ENCODE data around the gene MAMDC4.
A peak's percentile ranks its signal among the peaks of the same experiment; 100 is the strongest.
"Not testable (repeated sequence)": the region's sequence is repeated elsewhere in the genome, so short reads cannot be mapped to it uniquely, and the experiment has no call there.

The MAMDC4 gene

DNA sequence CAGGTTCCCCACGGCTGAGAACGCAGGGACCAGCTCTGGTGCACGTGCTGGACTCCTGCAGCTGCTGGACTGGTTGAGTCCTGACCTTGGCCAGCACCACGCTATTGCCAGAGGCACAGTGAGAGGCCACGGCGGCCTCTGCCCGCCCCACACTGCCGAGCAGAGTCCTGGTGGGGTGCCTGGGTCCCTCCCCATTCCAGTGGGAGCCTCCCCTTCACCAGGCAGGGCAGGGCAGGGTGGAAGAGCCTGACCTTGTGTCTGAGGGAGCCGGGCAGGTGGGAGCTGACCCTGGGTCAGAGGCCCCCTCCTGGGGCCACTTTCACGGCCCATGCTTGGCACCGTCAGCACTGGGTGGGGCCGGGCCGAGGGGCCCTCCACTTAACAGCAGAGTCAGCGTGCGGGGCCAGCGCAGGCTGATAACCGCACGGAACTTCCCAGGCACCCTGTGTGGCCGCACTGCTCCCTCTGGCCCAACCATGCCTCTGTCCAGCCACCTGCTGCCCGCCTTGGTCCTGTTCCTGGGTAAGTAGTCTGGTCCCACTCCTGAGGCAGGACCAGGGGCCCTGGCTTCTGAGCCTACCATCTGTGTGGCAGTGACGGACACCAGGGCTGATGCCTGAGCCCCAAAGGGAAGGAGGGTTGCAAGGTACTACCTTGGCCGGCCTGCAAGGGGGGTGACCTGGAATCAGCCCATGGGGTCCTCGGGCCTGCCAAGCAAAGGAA is at the start of gene MAMDC4:
Gene MAMDC4 (plus strand): TSS at position 406 of the 723 bp plus-strand sequence. CDS start 71 bp downstream, at position 477.
- DNase-seq, result no peak

DNA sequence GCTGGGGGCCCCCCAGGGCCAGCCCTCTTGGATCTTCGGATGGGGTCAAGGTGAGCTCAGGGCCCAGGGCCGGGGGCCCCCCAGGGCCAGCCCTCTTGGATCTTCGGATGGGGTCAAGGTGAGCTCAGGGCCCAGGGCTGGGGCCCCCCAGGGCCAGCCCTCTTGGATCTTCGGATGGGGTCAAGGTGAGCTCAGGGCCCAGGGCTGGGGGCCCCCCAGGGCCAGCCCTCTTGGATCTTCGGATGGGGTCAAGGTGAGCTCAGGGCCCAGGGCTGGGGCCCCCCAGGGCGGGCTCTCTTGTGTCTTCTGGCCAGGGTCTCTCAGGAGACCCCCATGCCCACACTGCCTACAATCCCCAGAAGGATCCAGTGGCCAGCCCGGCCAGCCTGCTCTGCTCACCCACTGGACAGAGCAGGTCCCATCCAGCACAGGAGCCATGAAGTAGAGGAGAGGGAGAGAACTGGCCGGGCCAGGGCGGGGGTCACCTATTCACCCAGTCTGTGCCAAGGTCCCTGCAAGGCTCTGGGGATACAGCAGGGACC is 49.1 kb upstream of the MAMDC4 start:
- DNase-seq, result not testable (repeated sequence)

DNA sequence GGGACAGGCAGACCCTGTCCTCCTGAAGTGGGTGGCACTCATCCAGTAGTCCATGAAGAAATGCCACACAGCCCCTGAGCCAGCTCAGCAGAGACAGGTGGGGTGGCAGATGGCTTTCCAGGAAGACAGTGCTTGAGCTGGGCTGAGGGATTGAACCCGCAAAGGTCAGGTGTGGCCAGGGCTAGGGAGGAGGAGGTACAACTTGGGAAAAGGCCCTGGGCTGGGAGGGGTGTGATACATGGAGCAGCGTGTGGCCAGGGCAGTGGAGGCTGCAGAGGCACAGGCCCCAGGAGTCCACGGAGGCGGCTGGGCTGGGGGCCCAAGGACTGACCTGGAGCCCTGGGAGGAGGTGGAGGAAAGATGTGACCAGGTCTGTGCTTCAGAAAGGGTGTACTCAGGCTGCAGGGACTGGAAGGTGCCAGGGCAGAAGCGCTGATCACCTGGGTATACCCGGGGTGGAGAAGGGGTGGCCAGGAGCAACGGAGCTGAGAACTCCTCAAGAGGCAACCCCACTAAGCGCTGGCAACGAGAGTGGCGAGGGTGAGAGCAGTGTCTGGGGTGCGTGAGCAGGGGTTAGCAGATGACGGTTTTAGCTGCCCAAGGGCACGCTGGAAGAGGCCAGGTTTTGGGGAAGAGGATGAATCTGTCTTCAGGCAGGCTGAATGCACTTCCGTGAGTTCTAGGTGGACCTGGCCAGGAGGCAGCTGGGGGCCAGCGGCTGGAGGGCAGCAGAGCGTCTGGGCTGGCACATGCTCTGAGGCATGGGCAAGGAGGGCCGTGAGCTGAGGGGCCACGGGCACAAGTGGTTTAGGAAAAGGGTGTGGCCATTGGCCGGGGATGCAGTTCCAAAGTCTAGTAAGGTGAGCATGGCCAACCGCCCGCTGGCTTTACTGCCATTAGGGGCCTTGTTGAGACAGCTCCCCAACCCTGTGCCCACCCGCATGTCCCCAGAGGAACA is 48.3 kb upstream of the MAMDC4 start:
- no peak for DNase-seq

DNA sequence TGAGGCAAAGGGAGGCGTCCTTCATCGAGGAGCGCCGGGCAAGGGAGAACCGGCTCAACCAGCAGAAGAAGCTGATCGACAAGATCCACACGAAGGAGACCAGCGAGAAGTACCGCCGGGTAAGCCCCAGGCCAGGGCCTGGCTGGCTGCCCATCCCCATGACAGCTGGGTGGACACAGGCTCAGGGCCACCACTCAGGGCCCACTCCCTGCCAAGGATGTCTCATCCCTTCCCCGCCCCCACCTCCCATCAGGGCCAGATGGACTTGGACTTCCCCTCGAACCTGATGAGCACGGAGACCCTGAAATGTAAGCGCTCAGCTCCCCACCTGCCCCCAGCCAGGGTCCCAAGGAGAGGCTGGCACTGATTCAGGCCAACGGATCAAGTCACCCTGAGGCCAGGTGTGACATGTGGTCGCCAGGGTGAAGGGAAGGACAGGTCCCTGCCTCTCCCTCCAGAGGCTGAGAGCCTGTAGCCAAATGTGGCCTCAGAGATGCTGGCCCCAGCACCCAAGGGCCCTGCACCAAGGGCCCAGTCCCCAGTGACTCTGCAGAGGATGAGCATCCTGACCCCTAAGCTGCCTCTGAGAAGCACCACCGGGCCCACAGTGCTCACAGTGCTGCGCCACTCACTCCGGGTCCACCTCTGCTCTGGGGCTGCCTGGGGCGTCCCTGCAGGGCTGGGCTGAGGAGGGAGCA is 47.5 kb upstream of the MAMDC4 start:
- DNase-seq, result no peak

DNA sequence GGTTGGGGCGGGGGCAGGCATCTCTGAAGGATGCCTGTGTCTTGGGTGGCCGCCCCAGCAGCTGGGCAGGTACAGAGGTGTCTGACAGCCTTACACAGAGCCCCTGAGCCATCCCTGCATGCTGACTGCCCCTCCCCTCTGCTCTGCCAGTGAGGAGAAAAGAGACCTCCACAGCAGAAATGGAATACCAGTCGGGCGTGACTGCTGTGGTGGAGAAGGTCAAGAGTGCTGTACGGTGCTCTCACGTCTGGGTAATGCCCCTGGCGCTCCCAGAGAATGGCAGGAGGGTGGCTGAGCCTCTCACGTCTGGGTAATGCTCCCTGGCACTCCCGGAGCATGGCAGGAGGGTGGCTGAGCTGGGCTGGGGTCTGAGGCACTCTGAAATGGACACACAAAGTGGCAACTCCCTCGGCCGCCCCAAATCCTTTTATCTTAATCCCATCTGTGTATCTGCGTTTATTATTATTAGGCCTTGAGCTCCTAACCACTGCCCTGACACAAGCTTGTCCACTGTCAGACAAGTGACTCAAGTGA is 46.9 kb upstream of the MAMDC4 start:
- DNase-seq, result no peak

DNA sequence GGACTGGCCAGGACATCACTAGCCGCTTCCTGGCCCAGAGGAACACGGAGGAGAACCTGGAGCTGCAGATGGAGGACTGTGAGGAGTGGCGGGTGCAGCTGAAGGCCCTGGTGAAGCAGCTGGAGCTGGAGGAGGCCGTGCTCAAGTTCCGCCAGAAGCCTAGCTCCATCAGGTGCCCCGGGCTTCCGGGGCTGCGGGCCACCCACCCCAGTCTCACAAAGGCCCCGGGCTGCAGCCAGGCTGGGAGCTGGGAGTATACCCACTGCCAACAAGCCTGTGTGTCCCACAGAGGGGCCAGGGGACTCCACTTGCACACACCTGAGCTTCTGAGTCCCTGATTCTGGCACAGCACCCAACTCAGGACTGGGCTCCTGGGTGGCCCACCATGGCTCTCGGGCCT is 46.1 kb upstream of the MAMDC4 start:
- no peak for DNase-seq

DNA sequence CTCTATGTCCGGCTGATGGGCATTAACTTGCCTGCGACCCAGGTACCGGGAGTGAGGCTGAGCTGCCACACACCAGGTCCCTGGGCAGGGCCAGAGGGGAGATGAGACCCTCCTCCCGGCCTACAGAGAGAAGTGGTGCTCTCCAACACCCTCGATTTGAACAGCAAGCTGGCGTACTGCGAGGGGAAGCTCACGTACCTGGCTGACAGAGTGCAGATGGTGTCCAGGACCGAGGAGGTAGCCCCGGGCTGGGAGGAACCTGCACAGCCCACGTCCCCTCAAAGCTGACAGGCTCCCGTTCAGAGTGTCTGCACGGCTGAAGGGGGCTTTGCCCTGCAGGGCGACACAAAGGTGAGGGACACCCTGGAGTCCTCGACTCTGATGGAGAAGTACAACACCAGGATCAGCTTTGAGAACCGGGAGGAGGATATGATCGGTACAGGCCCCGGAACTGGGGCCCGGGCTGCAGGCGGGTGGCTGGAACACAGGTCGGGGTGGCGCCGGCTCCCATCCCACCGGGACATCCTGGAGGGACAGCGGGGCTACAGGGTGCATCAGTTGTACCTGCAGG is 45.4 kb upstream of the MAMDC4 start:
- DNase-seq, result no peak

DNA sequence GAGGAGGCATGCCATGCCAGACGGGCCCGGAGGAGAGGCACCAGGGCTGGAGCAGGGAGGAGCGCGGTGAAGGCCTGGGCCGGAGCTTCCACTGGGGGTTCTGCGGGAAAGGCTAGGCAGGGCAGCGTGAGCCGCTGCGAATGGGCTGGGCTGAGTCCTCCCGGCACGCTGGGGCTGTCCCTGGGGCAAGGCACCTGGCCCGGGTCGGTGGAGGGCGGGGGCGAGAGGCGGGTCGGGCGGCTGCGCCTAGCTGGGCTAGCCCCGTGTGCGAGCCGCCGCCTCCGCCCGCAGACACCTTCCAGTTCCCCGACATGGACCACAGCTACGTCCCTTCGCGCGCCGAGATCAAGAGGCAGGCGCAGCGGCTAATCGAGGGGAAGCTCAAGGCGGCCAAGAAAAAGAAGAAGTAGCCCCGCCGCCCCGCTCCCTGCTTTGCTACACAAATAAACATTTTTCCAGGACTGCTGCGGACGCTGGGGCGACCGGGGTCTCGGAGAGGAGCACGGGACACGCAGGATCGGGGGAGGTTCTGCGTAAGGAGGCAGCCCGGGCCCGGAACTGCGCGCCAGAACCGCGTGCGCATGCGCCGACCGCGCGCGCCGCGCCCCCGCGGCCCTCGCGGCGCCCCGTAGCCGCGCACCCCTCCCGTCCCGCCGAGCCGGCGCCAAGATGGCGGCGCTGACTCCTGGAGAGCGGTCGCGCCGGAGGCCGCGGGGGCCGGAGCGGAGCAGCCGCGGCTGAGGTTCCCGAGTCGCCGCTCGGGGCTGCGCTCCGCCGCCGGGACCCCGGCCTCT is 44.7 kb upstream of the MAMDC4 start, which contains the start of gene RABL6:
Gene RABL6 (plus strand): TSS at position 668 of the 794 bp plus-strand sequence. CDS start 249 bp downstream, outside the sequence.
- DNase-seq, result peak; percentile 18

DNA sequence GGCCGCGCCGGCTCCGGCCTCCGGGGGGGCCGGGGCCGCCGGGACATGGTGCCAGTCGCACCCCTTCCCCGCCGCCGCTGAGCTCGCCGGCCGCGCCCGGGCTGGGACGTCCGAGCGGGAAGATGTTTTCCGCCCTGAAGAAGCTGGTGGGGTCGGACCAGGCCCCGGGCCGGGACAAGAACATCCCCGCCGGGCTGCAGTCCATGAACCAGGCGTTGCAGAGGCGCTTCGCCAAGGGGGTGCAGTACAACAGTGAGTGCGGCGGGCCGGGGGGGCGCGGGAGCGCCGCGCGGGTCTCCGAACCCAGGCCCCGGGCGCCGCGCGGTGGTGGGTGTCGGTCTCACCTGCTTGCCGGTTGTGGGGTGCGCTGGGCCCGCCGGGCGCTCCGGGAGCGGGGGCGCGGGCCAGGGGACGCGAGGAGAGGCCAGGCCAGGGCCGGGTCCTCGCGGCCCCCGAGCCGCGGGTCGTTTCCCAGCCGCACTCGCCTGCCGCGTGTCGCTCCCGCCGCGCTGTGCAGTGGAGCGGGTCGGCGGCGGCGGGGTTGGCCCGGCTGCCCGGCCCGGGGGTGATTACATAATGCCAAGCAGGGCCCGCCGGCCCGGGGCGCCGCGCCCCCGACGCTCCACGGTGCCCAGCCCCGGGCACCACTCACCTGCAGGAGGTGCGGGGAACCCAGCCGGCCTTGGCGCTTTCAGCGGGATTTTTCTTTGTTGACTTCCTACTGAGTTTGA is 43.9 kb upstream of the MAMDC4 start:
- DNase-seq, result no peak

DNA sequence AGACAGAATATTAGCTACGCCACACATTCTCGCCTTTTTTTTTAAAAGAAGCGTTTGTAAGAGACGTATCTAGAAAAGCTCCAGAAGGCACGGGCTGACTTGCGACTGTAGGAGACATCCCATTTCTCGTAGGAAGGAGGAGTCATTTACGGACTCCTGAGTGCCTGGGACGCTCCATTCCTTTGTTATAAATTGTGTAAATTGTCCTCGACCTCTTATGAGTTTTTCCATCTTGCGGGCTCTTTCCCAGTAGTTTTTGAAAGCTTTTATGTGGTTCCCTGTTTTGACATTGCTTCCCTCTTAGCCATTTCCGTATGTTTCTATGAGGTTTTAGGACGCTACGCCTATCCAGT is 43.4 kb upstream of the MAMDC4 start:
- no peak for DNase-seq

DNA sequence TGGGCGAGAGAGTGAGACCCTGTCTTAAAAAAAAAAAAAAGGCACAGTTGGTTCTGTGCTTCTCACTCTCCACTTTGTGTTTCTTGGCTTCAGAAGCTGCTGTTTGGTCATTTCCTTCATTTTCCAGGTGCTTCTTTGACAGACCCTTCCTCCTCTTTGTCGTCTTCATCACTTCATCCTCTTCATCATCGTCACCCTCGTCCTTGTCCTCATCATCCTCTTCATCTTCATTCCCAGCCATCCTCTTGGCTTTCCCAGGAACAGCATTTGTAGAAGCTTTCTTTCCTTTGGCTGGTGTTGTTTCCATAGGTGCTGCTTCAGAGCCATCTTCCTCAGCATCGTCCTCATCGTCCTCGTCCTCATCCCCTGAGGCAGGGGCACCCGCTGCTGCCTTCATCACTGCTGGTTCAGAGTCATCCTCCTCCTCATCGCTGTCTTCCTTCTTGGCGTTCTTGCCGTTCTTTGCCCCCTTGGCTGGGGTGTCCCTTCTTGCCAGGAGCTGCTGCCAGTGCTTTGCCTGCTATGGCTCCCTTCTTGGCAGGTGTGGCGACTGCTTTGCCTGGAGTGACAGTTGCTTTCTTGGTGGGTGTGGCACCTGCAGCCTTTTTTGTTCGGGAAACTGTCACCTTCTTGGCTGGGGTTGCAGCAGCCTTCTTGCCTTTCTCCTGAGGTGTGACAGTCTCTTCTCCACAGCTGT is 37.3 kb upstream of the MAMDC4 start:
- DNase-seq, result no peak

DNA sequence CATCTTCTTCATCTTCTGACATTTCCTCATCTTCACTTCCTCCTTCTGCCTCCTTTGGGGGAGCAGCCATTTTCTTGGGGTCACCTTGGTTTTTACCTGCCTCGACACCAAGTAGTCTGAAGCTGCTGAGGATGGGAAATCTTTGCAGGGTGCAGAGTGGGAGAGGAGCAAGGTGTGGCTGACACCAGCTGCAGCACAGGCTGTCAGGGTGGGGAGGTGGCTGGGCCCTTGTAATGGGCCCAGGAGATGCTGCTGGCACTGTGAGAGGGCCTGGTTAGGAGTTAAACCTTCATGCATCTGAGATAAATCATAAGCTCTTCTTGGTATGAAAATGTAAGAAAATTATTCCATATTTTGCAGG is 36.7 kb upstream of the MAMDC4 start:
- no peak for DNase-seq

DNA sequence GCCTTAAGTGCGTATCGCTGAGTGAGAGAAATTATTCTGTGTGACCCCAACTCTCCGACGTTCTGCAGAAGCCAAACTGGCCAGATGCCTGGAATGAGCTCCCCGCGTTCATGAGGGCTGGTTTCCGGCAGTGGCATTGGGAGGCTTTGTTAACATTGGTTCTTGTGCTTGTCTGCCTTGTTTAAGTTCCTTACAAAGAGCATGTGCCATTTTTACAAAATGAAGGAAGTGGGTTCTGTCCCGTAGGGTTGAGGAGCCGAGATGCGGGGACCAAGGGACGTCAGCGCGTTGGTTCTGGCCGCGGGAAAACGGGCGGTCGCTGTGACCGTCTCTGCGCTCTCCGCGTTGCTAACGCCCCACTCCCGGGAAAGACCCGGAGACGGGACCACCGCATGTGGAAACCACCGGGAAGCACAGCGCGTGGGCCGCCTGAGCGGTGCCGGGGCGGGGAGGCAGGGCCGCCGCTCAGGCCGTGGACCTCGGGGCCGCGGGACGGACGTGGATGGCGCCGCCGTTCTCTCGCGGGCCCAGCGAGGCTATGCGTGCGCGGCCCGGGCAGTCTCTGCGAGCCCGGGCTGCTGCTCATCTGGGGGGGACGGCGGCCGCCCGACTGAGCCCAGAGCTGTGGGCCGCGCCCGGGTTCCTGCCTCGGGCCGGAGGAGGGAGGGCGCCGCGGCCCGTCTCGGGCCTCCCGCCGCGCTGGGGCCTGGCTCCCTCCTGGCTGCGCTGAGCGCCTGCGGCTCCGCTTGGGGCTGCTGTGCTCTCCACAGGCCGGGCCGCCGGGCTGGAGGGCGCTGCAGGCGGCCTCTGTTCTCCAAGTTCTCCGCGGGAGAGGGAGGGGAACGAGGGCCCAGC is 30.9 kb upstream of the MAMDC4 start:
- DNase-seq, result no peak

DNA sequence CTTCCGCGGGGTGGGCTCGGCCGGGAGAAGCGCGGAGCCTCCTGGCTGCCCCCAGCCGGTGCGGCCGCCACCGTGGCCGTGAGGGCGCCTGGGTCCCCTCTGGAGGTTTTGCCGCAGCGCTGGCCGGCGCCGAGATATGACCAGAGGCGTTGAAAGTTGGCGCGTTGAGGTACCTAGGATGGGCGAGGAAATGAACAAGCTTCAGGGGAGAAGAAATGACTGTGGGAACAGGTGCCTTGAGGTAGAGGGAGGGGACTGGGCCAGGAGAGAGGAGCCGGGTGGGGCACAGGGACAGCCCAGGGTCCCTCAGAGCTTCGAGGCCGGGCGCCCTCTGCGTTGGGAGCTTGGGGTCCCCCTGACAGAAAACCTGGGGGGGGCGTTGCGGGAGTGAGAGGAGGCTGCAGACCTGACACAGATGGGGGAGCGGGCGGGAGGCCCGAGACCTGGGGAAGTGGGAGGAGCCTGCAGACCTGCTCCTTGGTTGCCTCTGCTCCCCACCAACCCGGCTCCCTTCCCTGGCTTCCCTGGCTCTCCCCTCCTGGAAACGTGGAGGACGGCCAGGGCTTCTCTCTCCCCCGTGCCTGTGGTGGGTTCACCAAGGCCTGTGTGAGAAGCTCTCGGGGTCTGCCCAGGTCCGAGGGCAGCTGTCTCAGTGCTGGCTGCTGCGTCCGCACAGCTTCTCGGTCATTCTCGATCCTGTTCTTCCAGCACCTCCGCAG is 30.2 kb upstream of the MAMDC4 start:
- no peak for DNase-seq

DNA sequence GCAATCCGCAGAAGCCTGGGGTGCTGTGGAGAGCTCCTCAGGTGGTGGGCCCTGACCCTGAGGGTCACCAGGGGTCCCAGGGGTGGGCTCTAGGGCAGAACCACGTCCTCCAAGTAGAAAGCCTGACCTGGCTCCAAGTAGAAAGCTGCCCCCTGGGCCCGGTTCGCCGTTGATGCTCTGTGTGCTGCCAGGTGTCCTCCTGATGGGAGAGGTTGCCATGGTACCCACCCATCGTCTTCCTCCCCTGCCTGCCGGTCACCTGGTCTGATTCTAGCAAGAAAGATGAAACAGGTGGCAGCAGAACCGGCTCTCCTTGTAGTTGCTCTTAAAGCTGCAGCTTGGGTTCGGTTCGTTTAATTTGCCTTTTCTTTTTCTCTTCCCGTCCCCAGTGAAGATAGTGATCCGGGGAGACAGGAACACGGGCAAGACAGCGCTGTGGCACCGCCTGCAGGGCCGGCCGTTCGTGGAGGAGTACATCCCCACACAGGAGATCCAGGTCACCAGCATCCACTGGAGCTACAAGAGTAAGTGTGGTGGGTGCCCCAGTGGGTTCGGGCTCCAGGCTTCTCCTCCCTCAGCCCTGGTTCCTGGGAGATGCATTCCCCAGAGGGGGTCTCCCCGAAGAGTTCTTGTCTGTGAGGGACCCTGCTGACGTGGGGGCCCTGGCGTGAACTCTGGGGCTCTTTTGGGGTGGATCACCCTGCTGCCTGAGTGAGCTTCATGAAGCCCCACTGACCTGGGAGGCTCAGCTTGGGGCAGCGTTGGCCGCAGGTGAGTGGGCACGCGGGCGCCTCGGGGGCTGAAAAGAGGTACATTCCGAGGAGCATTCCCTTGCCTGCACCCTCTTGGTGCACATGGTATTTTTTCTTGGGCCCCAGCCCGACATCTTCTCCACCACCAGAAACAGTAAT is 28.8 kb upstream of the MAMDC4 start:
- no peak for DNase-seq

DNA sequence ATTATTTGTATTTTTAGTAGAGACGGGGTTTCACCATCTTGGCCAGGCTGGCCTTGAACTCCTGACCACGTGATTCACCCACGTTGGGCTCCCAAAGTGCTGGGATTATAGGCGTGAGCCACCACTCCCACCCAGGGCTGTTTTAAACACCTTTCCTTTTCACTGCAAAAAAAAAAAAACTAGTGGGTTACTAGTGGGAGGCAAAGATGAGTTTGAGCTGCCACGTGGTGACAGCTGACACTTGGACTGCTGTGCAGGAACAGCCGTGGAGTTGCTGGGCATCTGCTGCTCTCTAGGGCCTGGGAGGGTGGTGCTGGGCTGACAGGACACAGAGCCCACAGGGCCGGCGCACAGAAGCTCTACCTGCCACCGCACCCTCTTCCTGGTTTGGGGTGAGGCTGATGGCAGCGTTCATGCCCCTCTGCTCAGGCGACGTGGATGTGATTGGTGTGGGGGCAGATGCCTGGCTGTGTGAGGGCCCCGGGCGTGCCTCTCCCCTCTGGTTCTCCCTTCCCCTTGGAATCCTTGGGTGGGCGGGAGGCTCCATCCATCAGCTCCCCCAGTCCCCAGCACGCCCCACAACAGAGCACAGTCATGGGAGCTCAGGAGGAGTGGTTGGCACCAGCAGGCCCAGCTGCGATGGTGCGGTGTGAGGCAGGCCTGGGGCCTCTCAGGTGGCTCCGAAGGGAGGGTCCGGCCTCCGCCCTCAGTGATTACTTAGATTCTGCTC is 27.5 kb upstream of the MAMDC4 start:
- no peak for DNase-seq

Measured in GOT3 (cell line).